ENCODE measurements around the gene NF2.

The NF2 gene

DNA sequence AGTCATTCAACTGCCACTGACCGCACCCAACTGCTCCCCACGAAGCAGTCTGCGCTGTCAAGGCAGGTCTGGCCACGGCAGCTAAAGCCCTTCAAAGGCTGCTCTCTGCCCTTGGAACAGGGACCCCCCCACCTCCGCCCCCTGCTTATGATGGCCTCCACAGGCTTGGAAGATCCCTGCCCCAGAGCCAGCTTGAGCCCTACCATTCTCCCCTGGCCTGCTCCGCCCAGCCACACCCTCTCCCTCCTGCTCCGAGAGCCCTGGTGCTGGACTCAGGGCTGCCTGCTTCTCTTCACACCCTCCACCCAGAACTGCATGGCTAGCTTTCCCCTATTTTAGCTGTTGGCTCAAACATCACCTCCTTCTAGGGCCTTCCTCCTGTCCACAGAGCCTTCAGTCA lies 144.4 kb downstream of the NF2 start:
- no peak for DNase-seq (ENCODE audit: low read depth)
